GM12892 (cell line): Measurements from ENCODE around the gene GLTPD2.

Source experiments
- POLR2A ChIP-seq: IDR thresholded peaks from 2 replicates; pipeline ENCODE4 v1.6.1; 2011; ENCODE audit warnings: low read depth, low read length, control low read depth
- POLR2AphosphoS5 ChIP-seq: IDR thresholded peaks from 2 replicates; pipeline ENCODE4 v1.6.1; 2011; ENCODE audit warnings: low read depth, low read length, control low read depth
- TAF1 ChIP-seq: IDR thresholded peaks from 2 replicates; pipeline ENCODE4 v1.6.1; 2011; ENCODE audit warnings: low read depth, mild to moderate bottlenecking, control low read depth, low read length, borderline replicate concordance

DNA sequence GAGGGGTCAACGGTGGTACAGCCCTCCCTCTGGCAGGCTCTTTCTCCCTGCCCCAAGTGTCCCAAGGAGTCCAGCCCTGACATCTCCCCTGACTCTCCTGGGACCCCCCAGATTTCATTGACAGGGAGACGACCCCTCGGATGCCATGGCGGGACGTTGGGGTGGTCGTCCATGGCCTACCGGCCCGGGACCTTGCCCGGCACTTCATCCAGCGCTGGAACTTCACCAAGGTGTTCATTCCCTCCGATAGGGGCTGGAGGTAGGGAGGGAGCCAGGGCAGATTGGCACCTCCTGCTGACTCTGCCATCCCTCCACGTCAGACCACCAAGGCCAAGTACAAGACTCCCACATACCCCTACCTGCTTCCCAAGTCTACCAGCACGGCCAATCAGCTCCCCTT lies 28.1 kb downstream of the GLTPD2 start:
- no peak for TF ChIP-seq POLR2AphosphoS5
- TF ChIP-seq POLR2A, result no peak
- TF ChIP-seq TAF1, result no peak
